Measurements from ENCODE around the gene CDKAL1. TPM values are rescaled to one million over a fixed set of nuclear protein-coding genes. Genes with fewer than 3 reads are reported as not detected.

CDKAL1 gene
- total RNA-seq, 1 donor from 2014 or later, result 24.8 TPM

GRCh38 chr6:21078497-21078896 is 544.2 kb downstream of the CDKAL1 start:
- no peaks in the 10 kb centered on the region for H3K36me3 Mint-ChIP-seq (ENCODE audit: unreplicated experiment)
- peaks cover 1% of the 10 kb centered on the region for H3K4me1 Mint-ChIP-seq (ENCODE audit: low read depth, unreplicated experiment)
- no peaks in the 10 kb centered on the region for H3K9me3 Mint-ChIP-seq (ENCODE audit: unreplicated experiment)
- no peak overlapping the region for H3K4me3 Mint-ChIP-seq (ENCODE audit: unreplicated experiment)
- no peak for DNase-seq
- H3K27me3 Mint-ChIP-seq (ENCODE audit: unreplicated experiment), result peaks cover 2% of the 10 kb centered on the region
- TF ChIP-seq CTCF (IDR thresholded peaks at IDR 0.05; ENCODE audit: partially characterized antibody, unreplicated experiment), result no peak
- peak overlapping the region; percentile 2 for H3K27ac Mint-ChIP-seq (ENCODE audit: unreplicated experiment)

GRCh38 chr6:21079468-21080048 is 545.3 kb downstream of the CDKAL1 start:
- H3K4me1 Mint-ChIP-seq (ENCODE audit: low read depth, unreplicated experiment), result peaks cover 1% of the 10 kb centered on the region
- DNase-seq, result no peak

DNA sequence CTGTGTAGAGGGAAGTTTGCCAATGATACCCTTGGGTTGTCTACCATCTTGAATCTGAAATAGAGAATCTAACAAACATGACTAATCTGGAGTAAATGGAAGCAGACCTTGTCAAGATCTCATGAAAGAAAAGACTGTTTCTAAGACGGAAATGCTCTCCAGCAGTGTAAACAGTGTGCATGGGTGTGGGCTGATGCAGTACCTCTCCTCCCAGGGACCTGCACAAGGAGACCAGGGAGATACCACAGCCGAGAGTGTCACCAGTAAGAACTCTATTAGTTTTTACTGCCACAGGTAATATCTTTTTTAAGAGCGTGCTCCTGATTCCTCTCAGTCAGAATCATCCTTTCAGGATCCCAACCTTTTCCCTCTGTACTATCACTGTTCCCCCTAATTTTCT is 546.0 kb downstream of the CDKAL1 start:
- no peak for DNase-seq
- H3K27me3 Mint-ChIP-seq (ENCODE audit: unreplicated experiment), result peaks cover 2% of the 10 kb centered on the region
- H3K36me3 Mint-ChIP-seq (ENCODE audit: unreplicated experiment), result no peaks in the 10 kb centered on the region
- no peak for TF ChIP-seq CTCF (IDR thresholded peaks at IDR 0.05; ENCODE audit: partially characterized antibody, unreplicated experiment)
- no peak overlapping the region for H3K27ac Mint-ChIP-seq (ENCODE audit: unreplicated experiment)
- H3K4me3 Mint-ChIP-seq (ENCODE audit: unreplicated experiment), result no peak overlapping the region
- H3K4me1 Mint-ChIP-seq (ENCODE audit: low read depth, unreplicated experiment), result peaks cover 1% of the 10 kb centered on the region
- H3K9me3 Mint-ChIP-seq (ENCODE audit: unreplicated experiment), result no peaks in the 10 kb centered on the region

More at GRCh38 chr6:21079468-21080048, 545.3 kb downstream of the CDKAL1 start:
- Mint-ChIP-seq H3K27ac (ENCODE audit: unreplicated experiment) (no peak overlapping the region), H3K4me3 (ENCODE audit: unreplicated experiment) (no peak overlapping the region), H3K36me3 (ENCODE audit: unreplicated experiment) (no peaks in the 10 kb centered on the region), H3K27me3 (ENCODE audit: unreplicated experiment) (peaks cover 2% of the 10 kb centered on the region), H3K9me3 (ENCODE audit: unreplicated experiment) (no peaks in the 10 kb centered on the region)
- no peak for TF ChIP-seq CTCF (IDR thresholded peaks at IDR 0.05; ENCODE audit: partially characterized antibody, unreplicated experiment)

DNA sequence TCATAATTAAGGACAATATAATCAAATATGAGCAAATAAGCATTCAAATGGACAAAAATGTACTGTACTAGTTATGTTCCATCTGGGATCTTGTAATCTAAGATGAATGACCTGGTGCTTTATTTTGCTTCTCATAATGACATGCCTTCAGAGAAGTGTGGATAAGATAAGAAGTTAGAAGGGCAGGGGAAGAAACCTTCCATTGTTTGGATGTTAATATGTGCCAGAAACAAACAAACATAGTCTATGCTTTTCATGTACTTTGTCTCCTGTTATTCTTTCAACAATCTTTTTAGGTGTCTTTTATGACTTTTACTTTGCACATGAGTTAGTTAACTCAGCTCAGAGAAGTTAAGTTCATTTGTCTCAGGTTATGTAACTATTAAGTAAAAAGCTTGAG is 547.8 kb downstream of the CDKAL1 start:
- no peaks in the 10 kb centered on the region for H3K9me3 Mint-ChIP-seq (ENCODE audit: unreplicated experiment)
- no peak overlapping the region for H3K4me3 Mint-ChIP-seq (ENCODE audit: unreplicated experiment)
- H3K4me1 Mint-ChIP-seq (ENCODE audit: low read depth, unreplicated experiment), result peaks cover 2% of the 10 kb centered on the region
- TF ChIP-seq CTCF (IDR thresholded peaks at IDR 0.05; ENCODE audit: partially characterized antibody, unreplicated experiment), result no peak
- no peak overlapping the region for H3K27ac Mint-ChIP-seq (ENCODE audit: unreplicated experiment)
- no peaks in the 10 kb centered on the region for H3K36me3 Mint-ChIP-seq (ENCODE audit: unreplicated experiment)
- no peak for DNase-seq
- H3K27me3 Mint-ChIP-seq (ENCODE audit: unreplicated experiment), result peaks cover 2% of the 10 kb centered on the region

DNA sequence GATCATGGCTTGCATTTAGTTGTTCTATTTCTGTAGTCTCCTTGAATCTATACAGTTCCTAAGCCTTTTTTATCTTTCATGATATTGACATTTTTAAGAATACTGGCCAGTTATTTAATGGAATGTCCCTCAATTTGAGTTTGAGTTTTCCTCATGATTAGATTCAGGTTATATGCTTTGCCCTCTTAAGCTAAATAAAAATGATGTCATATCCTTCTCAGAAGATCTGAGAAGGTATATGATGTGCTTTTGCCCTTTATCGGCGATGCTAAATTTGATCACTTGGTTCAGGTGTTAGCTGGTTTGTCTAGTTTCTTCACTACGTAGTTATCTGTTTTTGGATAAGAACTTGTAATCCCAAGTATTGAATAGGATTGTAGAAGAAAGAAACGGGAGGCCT is 549.5 kb downstream of the CDKAL1 start:
- H3K4me3 Mint-ChIP-seq (ENCODE audit: unreplicated experiment), result no peak overlapping the region
- no peaks in the 10 kb centered on the region for H3K36me3 Mint-ChIP-seq (ENCODE audit: unreplicated experiment)
- H3K4me1 Mint-ChIP-seq (ENCODE audit: low read depth, unreplicated experiment), result peaks cover 2% of the 10 kb centered on the region
- H3K9me3 Mint-ChIP-seq (ENCODE audit: unreplicated experiment), result no peaks in the 10 kb centered on the region
- no peak for TF ChIP-seq CTCF (IDR thresholded peaks at IDR 0.05; ENCODE audit: partially characterized antibody, unreplicated experiment)
- H3K27me3 Mint-ChIP-seq (ENCODE audit: unreplicated experiment), result peaks cover 2% of the 10 kb centered on the region
- DNase-seq, result no peak
- no peak overlapping the region for H3K27ac Mint-ChIP-seq (ENCODE audit: unreplicated experiment)

Data from glutamatergic neuron (in vitro differentiated cells).